ENCODE measurements around the gene TBL1XR1.

The TBL1XR1 gene

DNA sequence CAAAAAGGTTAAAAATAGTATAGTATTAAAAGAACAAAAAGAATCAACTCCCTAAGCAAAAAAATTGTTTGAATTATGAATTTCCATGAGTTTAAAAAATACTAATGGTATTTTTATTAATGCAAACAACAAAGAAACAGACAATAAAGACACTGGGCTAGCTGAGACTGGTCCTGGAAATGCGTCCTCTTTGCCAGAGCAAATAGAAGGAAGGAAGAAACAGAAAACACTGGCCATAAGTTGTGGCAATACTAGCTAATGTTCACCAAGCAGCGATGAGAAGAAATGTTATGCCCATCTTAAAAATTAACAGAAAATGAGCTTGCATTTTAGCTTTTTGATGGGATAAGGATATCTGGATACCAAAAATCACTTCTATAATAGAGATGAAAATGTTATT lies 88.6 kb downstream of the TBL1XR1 start:
- CTCF ChIA-PET, result no interaction called here
- DNase-seq (ENCODE audit: low spot score), result no peak
- no peak overlapping the region for H3K27ac ChIP-seq
- POLR2A ChIA-PET (ENCODE audit: low non-redundant PET), result no interaction called here
- TF ChIP-seq, protein P1, sequence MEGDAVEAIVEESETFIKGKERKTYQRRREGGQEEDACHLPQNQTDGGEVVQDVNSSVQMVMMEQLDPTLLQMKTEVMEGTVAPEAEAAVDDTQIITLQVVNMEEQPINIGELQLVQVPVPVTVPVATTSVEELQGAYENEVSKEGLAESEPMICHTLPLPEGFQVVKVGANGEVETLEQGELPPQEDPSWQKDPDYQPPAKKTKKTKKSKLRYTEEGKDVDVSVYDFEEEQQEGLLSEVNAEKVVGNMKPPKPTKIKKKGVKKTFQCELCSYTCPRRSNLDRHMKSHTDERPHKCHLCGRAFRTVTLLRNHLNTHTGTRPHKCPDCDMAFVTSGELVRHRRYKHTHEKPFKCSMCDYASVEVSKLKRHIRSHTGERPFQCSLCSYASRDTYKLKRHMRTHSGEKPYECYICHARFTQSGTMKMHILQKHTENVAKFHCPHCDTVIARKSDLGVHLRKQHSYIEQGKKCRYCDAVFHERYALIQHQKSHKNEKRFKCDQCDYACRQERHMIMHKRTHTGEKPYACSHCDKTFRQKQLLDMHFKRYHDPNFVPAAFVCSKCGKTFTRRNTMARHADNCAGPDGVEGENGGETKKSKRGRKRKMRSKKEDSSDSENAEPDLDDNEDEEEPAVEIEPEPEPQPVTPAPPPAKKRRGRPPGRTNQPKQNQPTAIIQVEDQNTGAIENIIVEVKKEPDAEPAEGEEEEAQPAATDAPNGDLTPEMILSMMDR (conservative IDR thresholded peaks at IDR 0.05; ENCODE audit: low read depth), result no peak

DNA sequence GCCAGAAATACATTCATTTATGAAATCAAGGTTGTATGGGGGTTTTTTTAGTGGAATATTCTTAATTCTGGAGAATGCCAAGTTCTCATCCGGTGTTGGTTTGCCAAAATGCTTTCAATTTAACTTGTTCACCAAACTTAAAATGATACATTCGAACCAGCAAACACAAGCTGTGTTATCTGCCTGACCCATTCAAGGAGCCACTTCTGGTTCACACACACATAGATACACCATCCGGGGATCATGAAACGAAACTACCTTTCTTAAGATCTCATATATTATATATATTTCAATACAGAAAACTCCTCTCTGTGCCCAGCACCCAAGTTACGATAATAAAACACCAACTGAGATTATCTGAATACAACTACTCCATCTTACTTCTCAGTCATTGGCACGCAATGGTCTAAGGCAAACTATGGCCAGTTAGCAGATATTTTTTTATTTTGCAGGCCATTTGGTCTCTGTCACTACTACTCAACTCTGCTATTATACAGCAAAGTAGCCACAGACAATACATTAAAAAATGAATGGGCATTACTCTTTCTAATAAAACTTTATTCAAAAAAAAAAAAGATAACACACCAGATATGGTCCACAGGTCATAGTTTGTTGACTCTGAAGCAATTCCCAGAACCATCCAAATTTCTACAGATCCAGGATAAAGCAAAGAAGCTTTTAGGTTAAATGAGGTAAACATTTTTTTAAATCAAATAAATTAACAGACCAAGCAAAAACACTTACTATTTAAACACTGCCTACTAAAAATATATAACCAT lies 89.6 kb downstream of the TBL1XR1 start:
- TF ChIP-seq, protein P1 (conservative IDR thresholded peaks at IDR 0.05; ENCODE audit: low read depth), result no peak
- H3K27ac ChIP-seq, result no peak overlapping the region
- CTCF ChIA-PET, result interaction anchor here (0.6 to 0.7 kb wide), 4 partner anchors 38 to 921 kb away, joined by 3 to 4 read pairs (median 3); no protein-coding TSS in a partner anchor
- POLR2A ChIA-PET (ENCODE audit: low non-redundant PET), result no interaction called here
- no peak for DNase-seq (ENCODE audit: low spot score)

DNA sequence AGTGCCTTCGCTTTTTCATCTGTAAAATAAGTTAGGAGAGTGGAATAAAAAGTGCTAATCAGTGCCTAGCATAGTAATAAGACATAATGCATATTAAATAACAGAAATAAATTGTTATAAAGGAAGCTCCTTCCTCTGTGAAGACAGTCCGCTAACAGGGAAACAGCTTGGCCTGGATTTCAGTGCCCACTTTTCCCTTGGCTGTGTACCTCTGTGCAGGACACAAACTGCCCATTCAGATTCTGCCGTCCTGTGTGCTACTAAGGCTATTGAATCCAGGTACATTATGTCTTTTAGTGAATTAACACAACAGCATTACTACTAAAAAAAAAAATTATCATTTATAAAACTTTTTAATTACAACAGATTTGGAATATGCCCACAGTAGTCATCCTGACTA lies 90.7 kb downstream of the TBL1XR1 start:
- TF ChIP-seq, protein P1 (conservative IDR thresholded peaks at IDR 0.05; ENCODE audit: low read depth), result no peak
- DNase-seq (ENCODE audit: low spot score), result no peak
- POLR2A ChIA-PET (ENCODE audit: low non-redundant PET), result no interaction called here
- no peak overlapping the region for H3K27ac ChIP-seq
- CTCF ChIA-PET, result interaction anchor here (0.6 kb wide), 2 partner anchors 80 to 1254 kb away, joined by 3 to 5 read pairs; no protein-coding TSS in a partner anchor

DNA sequence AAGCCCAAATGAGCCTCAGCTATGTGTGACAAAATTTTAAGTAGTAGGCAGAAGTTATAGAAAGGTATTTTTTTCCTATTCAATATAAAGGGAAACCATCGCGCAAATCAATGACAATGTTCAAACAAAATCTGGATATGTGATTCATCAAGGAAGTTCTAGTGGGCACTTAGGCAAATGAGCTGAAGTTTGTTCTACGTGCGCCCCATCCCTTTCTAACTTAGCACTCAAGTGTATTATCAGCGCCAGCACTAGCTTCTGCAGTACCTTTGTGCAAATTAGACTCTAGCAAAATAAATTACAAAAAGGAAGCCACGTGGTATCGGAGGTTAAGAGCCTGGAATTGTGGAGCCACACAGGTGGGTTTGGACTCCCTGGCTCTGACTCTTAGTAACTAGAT lies 91.1 kb downstream of the TBL1XR1 start:
- DNase-seq (ENCODE audit: low spot score), result no peak
- ChIA-PET POLR2A (ENCODE audit: low non-redundant PET) (no interaction called here), CTCF (interaction anchor here (0.6 kb wide), 2 partner anchors 80 to 1255 kb away, joined by 3 to 5 read pairs; no protein-coding TSS in a partner anchor)
- H3K27ac ChIP-seq, result no peak overlapping the region
- TF ChIP-seq, protein P1 (conservative IDR thresholded peaks at IDR 0.05; ENCODE audit: low read depth), result no peak

DNA sequence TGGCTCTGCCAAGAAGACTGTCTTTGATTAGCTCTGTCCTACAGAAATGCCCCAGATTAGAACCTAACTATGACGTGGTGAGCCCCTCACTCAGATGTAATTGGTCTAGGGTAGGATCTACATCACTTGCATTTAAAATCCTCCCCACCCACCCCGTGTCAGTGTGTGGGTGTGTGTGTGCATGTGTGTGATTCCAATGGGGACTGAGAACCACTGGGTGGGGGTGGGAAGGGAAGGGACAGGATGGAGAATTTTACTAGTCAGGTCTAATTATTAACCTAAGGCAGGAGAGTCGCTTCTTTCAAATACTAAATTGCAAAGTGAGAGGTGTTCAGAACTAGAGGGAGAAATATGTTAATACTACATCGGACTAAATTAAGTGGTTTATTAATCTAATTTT lies 91.7 kb downstream of the TBL1XR1 start:
- no peak for DNase-seq (ENCODE audit: low spot score)
- ChIA-PET POLR2A (ENCODE audit: low non-redundant PET) (no interaction called here), CTCF (interaction anchor here (0.6 kb wide), 1 partner anchor 37 kb away, joined by 3 read pairs; no protein-coding TSS in a partner anchor)
- TF ChIP-seq, protein P1 (conservative IDR thresholded peaks at IDR 0.05; ENCODE audit: low read depth), result no peak
- H3K27ac ChIP-seq, result no peak overlapping the region

DNA sequence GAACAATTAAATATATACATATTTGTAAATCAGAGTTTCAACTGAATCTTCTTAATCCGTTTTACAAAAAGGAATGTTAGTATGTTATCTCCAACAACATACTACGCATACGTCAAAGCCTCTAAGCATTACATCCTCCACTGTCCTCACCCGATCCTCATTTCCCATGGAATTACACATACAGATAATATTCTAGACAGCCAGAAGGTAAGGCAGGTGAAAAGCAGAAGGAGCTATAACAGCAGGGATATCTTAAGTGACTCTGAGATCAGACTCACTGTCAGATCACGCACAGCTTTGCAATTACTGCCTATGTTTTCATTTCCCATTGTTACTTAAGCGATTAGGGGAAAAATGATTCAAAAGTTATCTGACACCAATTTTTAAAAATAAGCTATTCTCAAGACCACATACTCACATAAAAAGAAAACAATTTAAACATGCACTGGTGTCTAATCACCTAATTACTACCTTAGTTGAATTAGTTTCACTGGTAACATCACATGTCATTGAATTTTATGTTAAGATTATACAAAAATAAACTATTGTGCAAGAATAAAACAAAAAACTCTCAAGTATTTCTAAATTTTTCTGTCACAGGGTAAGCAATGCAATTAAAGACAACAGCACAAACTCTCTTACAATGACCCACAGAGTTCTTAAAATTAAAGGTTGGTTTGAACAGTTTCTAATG lies 92.8 kb downstream of the TBL1XR1 start:
- CTCF ChIA-PET, result no interaction called here
- no peak overlapping the region for H3K27ac ChIP-seq
- POLR2A ChIA-PET (ENCODE audit: low non-redundant PET), result no interaction called here
- DNase-seq (ENCODE audit: low spot score), result no peak
- TF ChIP-seq, protein P1 (conservative IDR thresholded peaks at IDR 0.05; ENCODE audit: low read depth), result no peak
